ENCODE results near the gene ABCB9.

Gene ABCB9

DNA sequence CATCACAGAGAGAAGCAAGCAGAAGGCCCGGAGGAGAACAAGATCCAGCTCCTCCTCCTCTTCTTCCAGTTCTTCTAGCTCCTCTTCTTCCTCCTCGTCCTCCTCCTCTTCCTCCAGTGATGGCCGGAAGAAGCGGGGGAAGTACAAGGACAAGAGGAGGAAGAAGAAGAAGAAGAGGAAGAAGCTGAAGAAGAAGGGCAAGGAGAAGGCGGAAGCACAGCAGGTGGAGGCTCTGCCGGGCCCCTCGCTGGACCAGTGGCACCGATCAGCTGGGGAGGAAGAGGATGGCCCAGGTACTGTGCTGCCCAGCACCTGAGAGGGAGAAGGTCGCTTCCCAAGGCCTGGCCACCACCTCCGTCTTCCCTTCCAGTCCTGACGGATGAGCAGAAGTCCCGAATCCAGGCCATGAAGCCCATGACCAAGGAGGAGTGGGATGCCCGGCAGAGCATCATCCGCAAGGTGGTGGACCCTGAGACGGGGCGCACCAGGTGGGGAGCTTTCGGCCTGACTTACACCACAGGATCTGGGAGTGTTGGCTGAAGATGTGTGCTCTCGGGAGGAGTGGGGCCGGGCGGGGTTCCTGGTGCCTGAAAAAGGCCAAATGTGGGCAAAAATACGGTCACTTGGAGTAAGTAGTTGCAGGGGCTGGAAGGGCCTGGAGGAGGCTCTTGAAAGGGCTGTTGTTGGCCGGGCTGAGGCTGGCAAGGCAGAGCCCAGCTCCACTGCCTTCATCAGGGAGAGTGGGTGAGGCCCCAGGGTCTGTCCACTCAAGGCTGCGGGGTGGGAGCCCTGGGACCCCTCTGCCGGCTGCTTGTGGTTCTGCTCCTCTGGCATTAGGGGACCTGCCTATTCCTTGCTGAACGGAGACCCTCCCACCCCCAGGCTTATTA lies 15.6 kb upstream of the ABCB9 start:
- no peaks in the 10 kb centered on the region for H3K9me3 ChIP-seq (ENCODE audit: control insufficient read depth, insufficient read depth, low read length)
- no peak overlapping the region for H3K27ac ChIP-seq (ENCODE audit: low read length)
- no CpG with 5 or more reads among the region's 25 CpGs for WGBS (ENCODE audit: insufficient coverage, insufficient read length)
- H3K36me3 ChIP-seq (ENCODE audit: control insufficient read depth, insufficient read depth, low read length), result peaks cover 7% of the 10 kb centered on the region
- H3K4me3 ChIP-seq (ENCODE audit: low read length), result peak overlapping the region; percentile 83; the same call in 1 of the 2 replicates
- no peak for DNase-seq (ENCODE audit: low read depth, low spot score)
- no peaks in the 10 kb centered on the region for H3K27me3 ChIP-seq (ENCODE audit: control insufficient read depth, insufficient read depth, low read length)
- peaks cover 2% of the 10 kb centered on the region for H3K4me1 ChIP-seq (ENCODE audit: control insufficient read depth, insufficient read depth, low read length)

DNA sequence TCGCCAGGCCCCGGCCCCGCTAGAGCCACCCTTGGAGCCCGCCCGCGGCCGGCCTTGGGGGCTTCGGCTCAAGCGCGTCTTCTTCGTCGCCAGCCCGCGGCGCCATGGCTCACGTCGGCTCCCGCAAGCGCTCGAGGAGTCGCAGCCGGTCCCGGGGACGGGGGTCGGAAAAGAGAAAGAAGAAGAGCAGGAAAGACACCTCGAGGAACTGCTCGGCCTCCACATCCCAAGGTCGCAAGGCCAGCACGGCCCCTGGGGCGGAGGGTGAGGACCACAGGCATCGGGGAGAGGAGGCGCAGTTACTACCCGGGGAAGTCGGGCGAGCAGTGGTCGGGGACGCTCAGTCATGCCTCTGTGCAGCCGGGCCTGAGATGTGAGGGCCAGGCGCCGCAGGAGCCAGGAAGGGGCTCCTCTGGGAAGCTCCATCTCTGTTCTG lies 14.8 kb upstream of the ABCB9 start:
- H3K4me3 ChIP-seq (ENCODE audit: low read length), result peak overlapping the region; percentile 83
- no peaks in the 10 kb centered on the region for H3K27me3 ChIP-seq (ENCODE audit: control insufficient read depth, insufficient read depth, low read length)
- H3K4me1 ChIP-seq (ENCODE audit: control insufficient read depth, insufficient read depth, low read length), result peaks cover 2% of the 10 kb centered on the region; the same call in 1 of the 2 replicates
- no peaks in the 10 kb centered on the region for H3K9me3 ChIP-seq (ENCODE audit: control insufficient read depth, insufficient read depth, low read length)
- no peak for DNase-seq (ENCODE audit: low read depth, low spot score)
- H3K36me3 ChIP-seq (ENCODE audit: control insufficient read depth, insufficient read depth, low read length), result peaks cover 6% of the 10 kb centered on the region
- WGBS (ENCODE audit: insufficient coverage, insufficient read length), result no CpG with 5 or more reads among the region's 40 CpGs
- H3K27ac ChIP-seq (ENCODE audit: low read length), result no peak overlapping the region

DNA sequence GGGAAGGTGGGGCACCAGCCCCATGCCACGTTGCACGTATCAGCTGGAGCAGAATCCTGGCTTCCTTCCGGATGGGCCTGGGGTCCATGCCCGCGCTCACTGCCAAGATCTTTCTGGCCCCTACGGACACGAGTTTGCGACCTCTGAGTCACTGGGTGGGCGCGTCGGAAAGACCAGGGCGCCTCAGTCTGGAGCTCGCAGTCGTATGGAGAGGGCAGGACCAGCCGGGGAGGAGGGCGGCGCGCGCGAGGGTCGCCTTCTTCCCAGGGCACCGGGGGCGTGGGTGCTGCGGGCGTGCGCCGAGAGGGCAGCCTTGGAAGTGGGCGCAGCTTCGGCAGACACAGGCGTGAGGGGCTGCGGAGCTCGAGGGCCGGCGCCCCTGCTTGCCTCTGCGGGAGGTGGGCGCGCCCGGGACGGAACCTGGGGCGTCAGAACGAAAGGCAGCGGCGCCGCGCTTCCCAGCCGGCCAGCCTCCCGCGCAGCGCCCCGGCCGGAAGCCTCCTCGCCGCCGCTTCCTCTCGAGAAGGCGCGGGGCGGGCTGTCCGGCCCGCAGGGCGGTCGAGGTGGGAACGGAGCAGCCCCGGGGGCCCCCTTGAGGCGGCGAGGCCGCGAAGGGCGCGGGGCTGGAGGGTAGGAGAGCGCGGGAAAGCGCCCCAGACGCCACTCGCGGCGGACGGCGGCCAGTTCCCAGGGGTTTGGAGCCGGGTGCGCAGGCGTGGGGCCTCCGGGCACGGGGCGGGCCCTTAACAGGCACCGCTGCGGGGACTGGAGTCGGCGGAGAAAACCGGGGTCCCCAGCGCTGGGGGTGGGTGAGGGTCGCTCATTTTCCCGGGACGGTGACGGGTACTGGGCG lies 14.1 kb upstream of the ABCB9 start, which contains the start of gene ARL6IP4:
Gene ARL6IP4, plus strand, starts transcription at position 499 of the 853 bp plus-strand sequence. CDS start 459 bp downstream, outside the sequence.
- Histone ChIP-seq H3K4me1 (ENCODE audit: control insufficient read depth, insufficient read depth, low read length) (peaks cover 2% of the 10 kb centered on the region; the same call in 1 of the 2 replicates), H3K36me3 (ENCODE audit: control insufficient read depth, insufficient read depth, low read length) (peaks cover 5% of the 10 kb centered on the region), H3K27me3 (ENCODE audit: control insufficient read depth, insufficient read depth, low read length) (no peaks in the 10 kb centered on the region), H3K4me3 (ENCODE audit: low read length) (peak within 1 kb of the TSS; percentile 83), H3K9me3 (ENCODE audit: control insufficient read depth, insufficient read depth, low read length) (no peaks in the 10 kb centered on the region), H3K27ac (ENCODE audit: low read length) (no peak within 1 kb of the TSS)
- DNase-seq (ENCODE audit: low read depth, low spot score), result no peak
- WGBS (ENCODE audit: insufficient coverage, insufficient read length), result no CpG with 5 or more reads among the region's 96 CpGs

DNA sequence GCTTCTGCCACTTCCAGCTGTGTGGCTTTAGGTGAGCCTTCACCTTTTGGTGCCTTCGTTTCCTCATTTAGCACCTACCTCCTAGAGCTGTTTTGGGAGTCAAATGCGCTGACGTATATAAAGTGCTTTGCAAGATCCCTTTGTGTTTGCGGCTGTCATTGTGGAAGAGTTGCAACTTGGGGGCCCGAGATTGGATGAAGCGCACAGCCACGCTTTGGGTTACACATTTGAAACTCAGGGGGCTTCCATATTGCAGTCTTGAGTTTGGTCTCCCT lies 13.6 kb upstream of the ABCB9 start:
- H3K27me3 ChIP-seq (ENCODE audit: control insufficient read depth, insufficient read depth, low read length), result no peaks in the 10 kb centered on the region
- no peak for DNase-seq (ENCODE audit: low read depth, low spot score)
- H3K4me3 ChIP-seq (ENCODE audit: low read length), result peak overlapping the region; percentile 83; the same call in 1 of the 2 replicates
- H3K36me3 ChIP-seq (ENCODE audit: control insufficient read depth, insufficient read depth, low read length), result peaks cover 5% of the 10 kb centered on the region
- peaks cover 2% of the 10 kb centered on the region; the same call in 1 of the 2 replicates for H3K4me1 ChIP-seq (ENCODE audit: control insufficient read depth, insufficient read depth, low read length)
- WGBS (ENCODE audit: insufficient coverage, insufficient read length), result no CpG with 5 or more reads among the region's 7 CpGs
- H3K9me3 ChIP-seq (ENCODE audit: control insufficient read depth, insufficient read depth, low read length), result no peaks in the 10 kb centered on the region
- H3K27ac ChIP-seq (ENCODE audit: low read length), result no peak overlapping the region

DNA sequence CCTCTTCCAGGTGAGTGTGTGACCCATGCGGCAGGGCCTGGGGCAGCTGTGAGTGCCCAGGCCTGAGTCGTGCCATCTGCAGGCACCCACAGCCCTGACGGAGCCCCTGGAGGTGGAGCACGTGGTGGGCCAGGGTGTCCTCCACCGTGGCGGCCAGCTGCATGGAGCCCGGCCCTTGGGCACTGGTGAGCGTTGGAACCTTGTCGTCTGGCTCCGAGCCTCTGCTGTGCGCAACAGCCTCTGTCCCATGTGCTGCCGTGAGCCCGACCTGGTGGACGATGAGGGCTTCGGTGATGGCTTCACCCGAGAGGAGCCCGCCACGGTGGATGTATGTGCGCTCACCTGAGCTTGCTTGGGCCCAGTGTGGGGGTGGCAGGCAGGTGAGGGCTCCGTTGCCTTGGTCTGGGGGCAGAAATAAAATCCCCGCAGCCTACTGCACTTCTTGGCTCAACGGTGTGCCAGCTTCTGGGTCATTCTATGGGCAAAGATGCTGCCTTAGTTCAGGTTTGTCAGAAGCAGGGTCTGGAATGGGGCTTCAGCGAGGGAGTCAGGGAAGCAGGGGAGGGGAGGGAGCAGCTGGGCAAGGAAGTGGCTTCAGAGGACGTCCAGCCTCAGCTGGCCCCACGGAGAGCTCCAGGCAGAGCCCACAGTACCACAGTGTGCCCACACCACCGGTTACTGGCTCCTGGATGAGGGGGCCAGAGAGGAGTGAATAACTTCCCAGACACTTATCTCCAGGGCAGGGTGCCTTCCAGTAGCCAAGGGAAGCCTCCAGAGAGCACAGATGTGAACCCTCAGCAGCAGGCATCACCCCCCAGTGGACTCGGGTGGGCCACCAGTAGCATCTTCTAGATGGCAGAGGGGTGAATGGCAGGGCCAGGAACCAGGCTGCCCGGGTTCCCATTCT lies 13.0 kb upstream of the ABCB9 start:
- Histone ChIP-seq H3K27ac (ENCODE audit: low read length) (no peak overlapping the region), H3K4me3 (ENCODE audit: low read length) (peak overlapping the region; percentile 83; the same call in 1 of the 2 replicates), H3K27me3 (ENCODE audit: control insufficient read depth, insufficient read depth, low read length) (no peaks in the 10 kb centered on the region), H3K4me1 (ENCODE audit: control insufficient read depth, insufficient read depth, low read length) (peaks cover 2% of the 10 kb centered on the region; the same call in 1 of the 2 replicates), H3K36me3 (ENCODE audit: control insufficient read depth, insufficient read depth, low read length) (peaks cover 5% of the 10 kb centered on the region), H3K9me3 (ENCODE audit: control insufficient read depth, insufficient read depth, low read length) (no peaks in the 10 kb centered on the region)
- DNase-seq (ENCODE audit: low read depth, low spot score), result no peak
- WGBS (ENCODE audit: insufficient coverage, insufficient read length), result no CpG with 5 or more reads among the region's 28 CpGs

DNA sequence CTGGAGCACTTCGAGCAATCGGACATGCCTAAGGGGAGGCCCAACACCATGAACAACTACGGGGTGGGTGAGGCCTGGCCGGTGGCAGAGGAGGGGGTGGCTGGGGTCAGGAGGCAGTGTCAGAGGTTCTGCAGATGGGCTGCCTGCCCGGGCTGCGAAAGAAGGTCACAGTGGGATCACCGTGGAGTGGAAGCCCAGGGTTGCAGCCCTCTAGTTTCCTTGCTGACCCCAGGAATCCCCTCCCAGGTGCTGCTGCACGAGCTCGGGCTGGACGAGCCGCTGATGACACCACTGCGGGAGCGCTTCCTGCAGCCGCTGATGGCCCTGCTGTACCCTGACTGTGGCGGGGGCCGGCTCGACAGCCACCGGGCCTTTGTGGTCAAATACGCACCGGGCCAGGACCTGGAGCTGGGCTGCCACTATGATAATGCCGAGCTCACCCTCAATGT lies 12.3 kb upstream of the ABCB9 start:
- no CpG with 5 or more reads among the region's 21 CpGs for WGBS (ENCODE audit: insufficient coverage, insufficient read length)
- H3K4me3 ChIP-seq (ENCODE audit: low read length), result no peak overlapping the region
- H3K4me1 ChIP-seq (ENCODE audit: control insufficient read depth, insufficient read depth, low read length), result peaks cover 2% of the 10 kb centered on the region; the same call in 1 of the 2 replicates
- H3K27me3 ChIP-seq (ENCODE audit: control insufficient read depth, insufficient read depth, low read length), result no peaks in the 10 kb centered on the region
- H3K36me3 ChIP-seq (ENCODE audit: control insufficient read depth, insufficient read depth, low read length), result peaks cover 5% of the 10 kb centered on the region
- no peak for DNase-seq (ENCODE audit: low read depth, low spot score)
- no peak overlapping the region for H3K27ac ChIP-seq (ENCODE audit: low read length)
- H3K9me3 ChIP-seq (ENCODE audit: control insufficient read depth, insufficient read depth, low read length), result no peaks in the 10 kb centered on the region

DNA sequence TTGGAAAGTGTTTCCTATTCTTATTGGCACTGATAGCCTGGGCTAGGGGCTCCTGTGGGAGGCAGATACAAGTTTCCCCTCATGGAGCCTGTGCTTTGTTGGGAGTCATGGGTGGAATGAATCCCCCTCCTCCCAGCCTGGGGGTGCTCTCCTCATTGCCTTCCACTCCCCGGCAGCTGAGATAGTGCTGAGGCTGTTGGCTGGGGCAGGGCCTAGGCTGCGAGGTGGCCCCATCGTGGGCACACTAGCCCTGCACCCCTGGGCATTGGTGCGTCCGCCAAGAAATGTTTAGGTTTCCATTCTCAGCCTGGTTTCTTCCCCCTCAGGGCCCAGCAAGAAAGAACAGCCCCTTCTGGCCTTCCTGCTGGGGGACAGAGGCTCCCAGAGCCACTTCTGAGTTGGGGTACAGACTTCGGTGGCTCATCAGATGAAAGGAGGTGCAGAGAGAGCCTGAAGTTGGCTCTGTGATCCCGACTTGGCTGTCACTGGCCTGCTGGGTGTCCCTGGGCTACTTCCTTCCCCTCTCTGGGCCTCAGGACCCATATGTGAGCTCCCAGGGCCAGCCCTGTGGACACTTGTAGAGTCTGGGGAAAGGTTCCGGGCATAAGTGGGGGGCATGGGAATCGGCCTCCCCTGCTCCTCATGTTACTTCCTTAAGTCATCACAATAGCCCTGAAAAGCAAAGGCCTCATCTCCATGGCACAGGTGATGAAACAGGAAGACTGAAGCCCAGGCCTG lies 11.6 kb upstream of the ABCB9 start:
- Histone ChIP-seq H3K4me1 (ENCODE audit: control insufficient read depth, insufficient read depth, low read length) (peaks cover 1% of the 10 kb centered on the region; the same call in 1 of the 2 replicates), H3K4me3 (ENCODE audit: low read length) (no peak overlapping the region), H3K36me3 (ENCODE audit: control insufficient read depth, insufficient read depth, low read length) (no peaks in the 10 kb centered on the region; the same call in 1 of the 2 replicates), H3K27ac (ENCODE audit: low read length) (no peak overlapping the region), H3K27me3 (ENCODE audit: control insufficient read depth, insufficient read depth, low read length) (no peaks in the 10 kb centered on the region), H3K9me3 (ENCODE audit: control insufficient read depth, insufficient read depth, low read length) (no peaks in the 10 kb centered on the region)
- DNase-seq (ENCODE audit: low read depth, low spot score), result no peak
- no CpG with 5 or more reads among the region's 9 CpGs for WGBS (ENCODE audit: insufficient coverage, insufficient read length)

DNA sequence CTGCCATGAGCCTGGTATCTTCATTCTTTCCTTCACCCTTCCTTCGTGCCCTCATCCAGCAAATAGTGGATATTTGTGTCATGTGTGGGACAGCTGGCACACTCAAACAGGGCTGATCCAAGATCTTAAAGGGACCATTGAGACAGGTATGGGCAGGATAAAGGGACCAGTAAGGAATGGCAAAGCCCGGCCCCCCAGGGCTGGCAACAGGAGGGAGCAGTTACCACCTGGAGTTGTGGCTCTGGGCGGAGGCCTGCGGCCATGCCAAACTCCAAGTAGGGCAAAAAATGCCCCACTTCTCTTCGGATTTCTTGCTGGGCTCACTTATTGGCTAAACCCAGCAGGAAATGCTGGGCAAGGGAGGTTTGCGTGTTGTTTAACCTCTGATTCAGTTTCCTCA lies 10.9 kb upstream of the ABCB9 start:
- WGBS (ENCODE audit: insufficient coverage, insufficient read length), result no CpG with 5 or more reads among the region's 6 CpGs
- H3K9me3 ChIP-seq (ENCODE audit: control insufficient read depth, insufficient read depth, low read length), result no peaks in the 10 kb centered on the region

DNA sequence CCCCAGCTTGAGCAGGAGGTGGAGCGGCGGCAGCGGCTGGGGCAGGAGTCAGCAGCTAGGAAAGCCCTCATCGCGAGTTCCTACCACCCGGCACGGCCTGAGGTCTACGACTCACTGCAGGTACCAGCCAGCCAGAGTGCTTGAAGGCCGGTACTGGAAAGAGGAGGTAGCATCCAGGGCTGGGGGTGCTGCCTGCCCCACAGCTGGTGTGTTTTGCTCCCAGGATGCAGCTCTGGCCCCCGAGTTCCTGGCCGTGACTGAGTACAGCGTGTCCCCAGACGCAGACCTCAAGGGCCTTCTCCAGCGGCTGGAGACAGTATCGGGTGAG lies 10.3 kb upstream of the ABCB9 start:
- Histone ChIP-seq H3K27me3 (ENCODE audit: control insufficient read depth, insufficient read depth, low read length) (no peaks in the 10 kb centered on the region), H3K36me3 (ENCODE audit: control insufficient read depth, insufficient read depth, low read length) (no peaks in the 10 kb centered on the region; the same call in 1 of the 2 replicates), H3K4me1 (ENCODE audit: control insufficient read depth, insufficient read depth, low read length) (no peaks in the 10 kb centered on the region), H3K4me3 (ENCODE audit: low read length) (no peak overlapping the region), H3K9me3 (ENCODE audit: control insufficient read depth, insufficient read depth, low read length) (no peaks in the 10 kb centered on the region), H3K27ac (ENCODE audit: low read length) (no peak overlapping the region)
- DNase-seq (ENCODE audit: low read depth, low spot score), result no peak
- no CpG with 5 or more reads among the region's 15 CpGs for WGBS (ENCODE audit: insufficient coverage, insufficient read length)

More for the DNA sequence above, 10.9 kb upstream of the ABCB9 start:
- Histone ChIP-seq H3K27me3 (ENCODE audit: control insufficient read depth, insufficient read depth, low read length) (no peaks in the 10 kb centered on the region), H3K36me3 (ENCODE audit: control insufficient read depth, insufficient read depth, low read length) (no peaks in the 10 kb centered on the region; the same call in 1 of the 2 replicates), H3K4me1 (ENCODE audit: control insufficient read depth, insufficient read depth, low read length) (peaks cover 1% of the 10 kb centered on the region; the same call in 1 of the 2 replicates), H3K27ac (ENCODE audit: low read length) (no peak overlapping the region), H3K4me3 (ENCODE audit: low read length) (no peak overlapping the region)
- DNase-seq (ENCODE audit: low read depth, low spot score), result no peak
